GM11168 (cell line): ENCODE results near the gene GGT6.

Experiments used
- in situ Hi-C: fragments of 300-500 bp; cut with MboI; formaldehyde crosslinking; loops from one replicate; pipeline ENCODE4 v1.12.0; 2022; ENCODE audit warnings: low sequenced_read_pairs; ENCODE audit not compliant: unreplicated experiment

Gene GGT6

GRCh38 chr17:4577386-4577993 lies 17.1 kb upstream of the GGT6 start:
- in situ Hi-C loops = no loop called here

- in situ Hi-C loops = no loop called here
These were observed 16.4 kb upstream of the GGT6 start for GRCh38 chr17:4576729-4577322.

GRCh38 chr17:4576161-4576558 lies 15.8 kb upstream of the GGT6 start:
- in situ Hi-C loops = no loop called here

- in situ Hi-C loops = no loop called here
These were observed 14.2 kb upstream of the GGT6 start for GRCh38 chr17:4574448-4575045.

- in situ Hi-C loops = no loop called here
These were observed 13.3 kb upstream of the GGT6 start for GRCh38 chr17:4573669-4574068.

GRCh38 chr17:4573115-4573514 lies 12.7 kb upstream of the GGT6 start:
- in situ Hi-C loops = no loop called here

GRCh38 chr17:4572131-4572530 lies 11.8 kb upstream of the GGT6 start:
- in situ Hi-C loops = no loop called here

GRCh38 chr17:4569591-4569990 lies 9.2 kb upstream of the GGT6 start:
- in situ Hi-C loops = loop anchor here (5.0 kb wide), 1 partner anchor 53 kb away; no protein-coding TSS in a partner anchor

GRCh38 chr17:4566785-4567184 lies 6.4 kb upstream of the GGT6 start:
- in situ Hi-C loops = loop anchor here (5.0 kb wide), 1 partner anchor 56 kb away; no protein-coding TSS in a partner anchor

- in situ Hi-C loops = loop anchor here (5.0 kb wide), 1 partner anchor 57 kb away; no protein-coding TSS in a partner anchor
These were observed 5.1 kb upstream of the GGT6 start for GRCh38 chr17:4565209-4566141.

GRCh38 chr17:4562015-4562969 lies 1.9 kb upstream of the GGT6 start:
- in situ Hi-C loops = no loop called here

- in situ Hi-C loops = no loop called here
These were observed 470 bp upstream of the GGT6 start for GRCh38 chr17:4560837-4561256.

- in situ Hi-C loops = no loop called here
These were observed 411 bp downstream of the GGT6 start for GRCh38 chr17:4559966-4560365.

- in situ Hi-C loops = no loop called here
These were observed 1.1 kb downstream of the GGT6 start for GRCh38 chr17:4559139-4559791.

GRCh38 chr17:4558347-4558971 lies 1.9 kb downstream of the GGT6 start:
- in situ Hi-C loops = no loop called here

- in situ Hi-C loops = no loop called here
These were observed 2.6 kb downstream of the GGT6 start for GRCh38 chr17:4557626-4558346.

- in situ Hi-C loops = no loop called here
These were observed 3.4 kb downstream of the GGT6 start for GRCh38 chr17:4556996-4557395.
